ENCODE measurements around the gene ARL14EP.

GRCh38 chr11:30360741-30361140 is 37.8 kb downstream of the ARL14EP start:
- TF ChIP-seq, protein P1, sequence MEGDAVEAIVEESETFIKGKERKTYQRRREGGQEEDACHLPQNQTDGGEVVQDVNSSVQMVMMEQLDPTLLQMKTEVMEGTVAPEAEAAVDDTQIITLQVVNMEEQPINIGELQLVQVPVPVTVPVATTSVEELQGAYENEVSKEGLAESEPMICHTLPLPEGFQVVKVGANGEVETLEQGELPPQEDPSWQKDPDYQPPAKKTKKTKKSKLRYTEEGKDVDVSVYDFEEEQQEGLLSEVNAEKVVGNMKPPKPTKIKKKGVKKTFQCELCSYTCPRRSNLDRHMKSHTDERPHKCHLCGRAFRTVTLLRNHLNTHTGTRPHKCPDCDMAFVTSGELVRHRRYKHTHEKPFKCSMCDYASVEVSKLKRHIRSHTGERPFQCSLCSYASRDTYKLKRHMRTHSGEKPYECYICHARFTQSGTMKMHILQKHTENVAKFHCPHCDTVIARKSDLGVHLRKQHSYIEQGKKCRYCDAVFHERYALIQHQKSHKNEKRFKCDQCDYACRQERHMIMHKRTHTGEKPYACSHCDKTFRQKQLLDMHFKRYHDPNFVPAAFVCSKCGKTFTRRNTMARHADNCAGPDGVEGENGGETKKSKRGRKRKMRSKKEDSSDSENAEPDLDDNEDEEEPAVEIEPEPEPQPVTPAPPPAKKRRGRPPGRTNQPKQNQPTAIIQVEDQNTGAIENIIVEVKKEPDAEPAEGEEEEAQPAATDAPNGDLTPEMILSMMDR (conservative IDR thresholded peaks at IDR 0.05 in 1 of 2, IDR thresholded peaks at IDR 0.05 in 1 of 2; ENCODE audit: low read depth in 1 of 2, low read length in 2 of 2): no peak
- TF ChIP-seq EZH2 (IDR thresholded peaks at IDR 0.05; ENCODE audit: low read length, missing control alignments): no peak
